ENCODE measurements around the gene LAMB3.

LAMB3 gene

GRCh38 chr1:209659909-209660308 lies 7.7 kb upstream of the LAMB3 start:
- peak; percentile 85 to 88 for DNase-seq

- DNase-seq = no peak
Observed at GRCh38 chr1:209657918-209658317, 5.7 kb upstream of the LAMB3 start.

- DNase-seq = no peak
Observed at GRCh38 chr1:209657140-209657879, 5.1 kb upstream of the LAMB3 start.

DNA sequence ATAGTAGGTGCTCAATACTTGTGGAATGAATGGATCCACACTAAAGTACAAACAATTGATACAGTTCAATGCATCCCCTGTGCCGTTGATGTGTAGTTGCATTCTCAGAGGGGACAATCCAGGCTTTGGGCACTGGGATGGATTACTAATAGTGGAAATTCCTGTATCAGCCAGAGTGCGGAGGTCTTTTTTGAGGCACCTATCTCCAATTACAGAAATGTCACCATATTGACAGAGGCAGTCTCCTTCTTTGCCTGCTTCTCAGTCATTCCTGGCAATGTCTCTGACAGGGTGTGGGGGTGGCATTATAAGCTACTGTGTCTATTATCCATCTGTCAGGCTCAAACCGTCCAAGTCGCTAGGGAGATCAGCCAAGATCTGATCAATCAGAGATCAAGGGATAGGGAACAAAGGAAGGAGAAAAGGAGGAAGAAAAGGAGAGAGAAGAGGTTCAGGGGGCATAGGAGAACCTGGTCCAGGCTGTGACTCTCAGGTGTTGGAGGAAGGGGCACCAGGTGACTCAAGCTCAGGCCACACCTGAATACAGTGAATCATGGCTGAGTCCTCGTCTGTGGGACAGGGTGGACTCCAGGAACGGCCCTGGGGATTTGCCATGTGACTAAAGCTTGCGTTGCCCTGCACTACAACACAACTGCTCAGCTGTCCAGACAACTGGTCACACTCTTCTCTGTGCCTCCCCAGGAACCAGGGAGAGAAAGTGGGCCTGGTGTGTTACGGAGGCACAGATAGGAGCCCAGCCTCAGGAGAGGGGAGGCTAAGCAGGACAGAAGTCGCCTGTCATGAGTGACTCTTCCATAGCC lies 3.4 kb upstream of the LAMB3 start:
- DNase-seq = no peak

DNA sequence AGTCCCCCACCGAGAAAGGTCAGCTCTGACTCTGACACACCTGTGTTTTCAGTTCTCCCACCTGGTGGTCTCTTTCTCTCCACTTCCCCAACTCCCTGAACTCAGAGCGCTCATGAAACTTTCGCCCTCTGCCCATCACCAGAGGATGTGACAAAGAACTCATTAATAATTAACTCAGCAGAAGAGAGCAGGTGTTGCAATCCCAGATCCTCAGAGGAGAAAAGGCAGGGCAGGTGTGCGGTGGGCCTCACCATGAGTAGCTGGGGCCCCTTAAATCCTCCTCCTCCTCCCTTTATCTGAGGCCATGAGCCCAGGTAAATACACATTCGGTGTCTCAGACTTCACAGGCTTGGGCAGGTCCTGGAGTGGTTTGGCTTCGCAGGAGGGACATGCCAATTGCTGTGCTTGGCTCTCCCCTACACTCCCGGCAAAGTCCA lies 1.7 kb upstream of the LAMB3 start:
- no peak for DNase-seq

DNA sequence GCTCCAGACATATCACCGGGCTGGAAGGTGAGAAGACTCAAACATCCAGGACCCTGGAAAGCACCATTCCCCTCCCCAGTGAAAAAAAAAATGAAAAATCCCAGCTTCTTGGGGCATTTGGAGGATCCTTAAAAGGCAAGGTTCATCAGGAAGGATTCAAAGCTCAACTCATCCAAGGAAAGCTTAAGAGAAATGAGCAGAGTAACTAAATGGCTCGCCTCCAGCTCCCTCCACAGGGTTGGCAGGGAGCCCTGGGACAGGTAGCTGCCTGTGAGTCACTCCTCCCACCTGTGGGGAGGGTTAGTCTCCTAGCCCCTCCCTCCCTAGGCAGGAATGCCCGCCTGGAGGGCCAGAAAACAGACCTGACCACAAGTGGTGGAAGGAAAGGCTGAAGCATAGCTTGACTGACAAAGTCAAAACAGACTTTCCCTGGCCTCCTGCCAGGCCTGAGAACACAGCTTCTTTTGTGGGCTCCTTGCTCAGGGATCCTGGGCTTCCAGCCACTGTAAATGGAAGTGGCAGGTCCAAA lies 712 bp upstream of the LAMB3 start:
- DNase-seq = no peak

- DNase-seq = peak; percentile 67 to 72
Observed at GRCh38 chr1:209651138-209651587, 1.1 kb downstream of the LAMB3 start.

DNA sequence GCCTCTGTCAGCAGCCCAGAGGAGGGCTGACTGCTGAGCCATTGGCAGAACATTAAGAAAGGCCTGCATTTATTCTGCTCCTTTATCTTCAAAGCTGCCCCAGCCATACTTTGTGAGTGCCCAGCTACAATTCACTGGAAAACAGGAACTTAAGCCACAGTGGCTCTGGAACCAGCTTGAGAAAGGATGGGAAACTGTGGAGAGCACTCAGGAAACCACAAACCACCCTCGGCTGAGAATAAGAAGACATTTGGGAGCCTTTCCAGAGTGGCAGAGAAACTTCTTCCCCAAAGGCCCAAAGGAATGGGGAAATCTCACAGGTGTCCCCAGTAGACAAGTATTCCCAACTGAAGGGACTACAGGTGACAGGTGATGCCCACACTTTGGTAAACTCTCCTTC lies 1.8 kb downstream of the LAMB3 start:
- peak; percentile 45 to 59 for DNase-seq

GRCh38 chr1:209648931-209649776 lies 3.1 kb downstream of the LAMB3 start:
- DNase-seq = peak; percentile 54 to 58

GRCh38 chr1:209648346-209648745 lies 3.9 kb downstream of the LAMB3 start:
- DNase-seq = no peak

- no peak for DNase-seq
Observed at GRCh38 chr1:209647156-209647555, 5.1 kb downstream of the LAMB3 start.

DNA sequence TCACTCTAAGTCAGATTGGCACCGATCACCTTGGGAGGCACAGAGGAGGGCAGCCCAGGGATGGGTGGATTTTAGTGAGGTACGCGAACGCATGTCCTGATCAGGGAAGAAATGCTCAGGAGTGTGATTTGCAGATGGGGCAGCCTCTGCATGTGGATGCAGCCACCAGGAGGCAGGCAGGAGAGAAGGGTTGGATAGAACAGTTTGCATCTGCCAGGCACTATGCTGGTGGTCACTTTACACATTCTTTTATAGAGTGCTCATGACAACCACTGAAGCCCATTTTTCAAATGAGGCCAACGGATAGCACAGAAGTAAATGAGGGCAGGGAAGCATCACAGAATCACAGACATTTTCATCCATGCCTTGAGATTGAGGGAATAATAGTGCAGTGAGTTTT lies 5.7 kb downstream of the LAMB3 start:
- peak in 1 of 2 experiments; percentile 8 for DNase-seq

DNA sequence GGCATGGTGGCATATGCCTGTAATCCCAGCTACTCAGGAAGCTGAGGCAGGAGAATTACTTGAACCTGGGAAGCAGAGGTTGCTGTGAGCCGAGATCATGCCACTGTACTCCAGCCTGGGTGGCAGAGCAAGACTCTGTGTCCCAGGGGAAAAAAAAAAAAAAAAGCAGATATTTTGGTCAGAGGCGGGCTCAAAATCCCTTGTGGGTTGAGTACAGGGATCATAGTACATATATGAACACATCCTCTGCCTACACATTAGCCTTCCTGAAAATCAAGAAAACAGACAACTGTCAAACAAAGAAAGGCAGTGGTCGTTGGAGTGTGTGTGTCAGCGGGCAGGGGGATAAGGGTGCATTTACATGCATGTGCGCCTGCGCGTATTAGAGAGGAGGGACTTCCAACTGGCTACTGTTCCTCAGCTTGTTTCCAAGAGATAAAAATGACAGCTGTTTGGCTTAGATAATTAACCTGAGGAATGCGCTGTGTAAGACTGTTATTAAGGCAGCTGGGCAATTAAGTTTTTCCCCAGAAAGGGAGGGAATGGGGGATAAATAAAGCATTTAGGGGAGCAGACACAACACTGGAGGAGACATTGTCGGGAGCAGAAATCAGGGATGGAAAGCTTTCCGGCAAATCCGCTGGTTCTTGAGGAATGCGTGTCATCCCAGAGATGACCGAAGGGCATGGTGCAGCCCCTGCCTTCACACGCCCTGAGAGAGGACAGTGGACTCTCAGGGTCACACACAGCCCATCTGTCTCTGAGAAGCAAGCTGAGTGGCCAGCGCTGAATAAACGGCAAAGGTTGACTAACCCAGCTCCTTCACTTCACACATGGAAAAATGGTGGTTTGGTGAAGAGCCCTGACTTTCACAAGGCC lies 6.4 kb downstream of the LAMB3 start:
- no peak for DNase-seq

DNA sequence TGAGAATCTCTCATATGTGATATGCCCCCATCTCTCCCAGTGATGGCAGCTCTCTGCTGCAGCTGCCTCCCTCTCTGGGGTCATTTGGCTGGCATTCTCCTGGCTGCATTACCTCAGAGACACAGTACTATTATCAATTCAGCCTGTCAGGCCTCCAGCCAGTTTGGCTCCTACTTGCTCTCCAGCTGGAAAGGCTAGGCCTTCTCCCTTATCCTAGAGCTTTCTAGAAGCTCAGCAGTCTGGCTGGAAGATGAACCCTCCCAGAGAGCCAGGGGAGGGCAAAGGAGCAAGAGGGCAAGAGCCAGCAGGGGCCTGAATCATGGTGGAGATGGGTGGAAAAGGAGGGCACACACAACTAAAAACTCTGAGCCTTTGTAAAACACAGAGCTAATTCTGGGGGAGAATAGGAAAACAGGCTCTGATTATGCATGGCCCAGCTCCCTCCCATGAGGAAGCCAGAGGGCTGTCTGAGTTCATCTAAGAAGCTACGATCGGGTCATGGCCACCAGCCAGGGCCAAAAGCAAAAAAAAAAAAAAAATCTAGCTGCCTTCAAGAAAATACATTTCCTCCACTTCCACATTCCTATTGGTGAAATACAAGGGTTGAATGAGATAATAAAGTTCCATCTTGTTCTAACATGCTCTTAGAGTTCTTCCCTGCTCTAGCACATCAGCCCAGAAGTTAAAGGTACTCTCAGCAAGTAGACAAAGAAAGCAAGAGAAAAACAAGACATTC lies 8.8 kb downstream of the LAMB3 start:
- DNase-seq = no peak

- no peak for DNase-seq
Observed at GRCh38 chr1:209642816-209643215, 9.4 kb downstream of the LAMB3 start.

GRCh38 chr1:209641832-209642172 lies 10.4 kb downstream of the LAMB3 start:
- no peak for DNase-seq

DNA sequence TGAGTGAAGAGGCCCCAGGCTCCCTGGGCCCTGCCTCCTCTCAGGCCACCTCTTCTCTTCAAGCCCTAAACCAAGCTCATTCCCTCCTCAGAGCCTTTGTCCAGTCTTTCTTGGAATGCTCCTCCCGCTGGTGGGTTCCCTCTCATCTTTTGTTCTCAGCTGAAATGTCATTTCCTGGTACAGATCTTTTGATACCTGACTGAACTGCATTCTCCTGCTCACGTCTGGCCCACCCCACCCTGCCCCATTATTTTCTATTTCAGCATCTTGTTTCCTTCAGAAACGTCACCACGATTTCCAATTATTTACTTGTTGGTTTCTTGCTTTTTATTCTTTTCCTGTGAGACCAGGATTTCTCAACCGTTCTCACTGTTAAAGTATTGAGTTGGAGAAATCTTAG lies 16.4 kb downstream of the LAMB3 start:
- DNase-seq = no peak

- DNase-seq = no peak
Observed at GRCh38 chr1:209634005-209634737, 18.1 kb downstream of the LAMB3 start.

GRCh38 chr1:209633335-209633997 lies 18.8 kb downstream of the LAMB3 start:
- no peak for DNase-seq
